Measurements from ENCODE around the gene MASP1.
A peak's percentile ranks its signal among the peaks of the same experiment; 100 is the strongest.
"Not testable (repeated sequence)": the region's sequence is repeated elsewhere in the genome, so short reads cannot be mapped to it uniquely, and the experiment has no call there.

Gene MASP1

DNA sequence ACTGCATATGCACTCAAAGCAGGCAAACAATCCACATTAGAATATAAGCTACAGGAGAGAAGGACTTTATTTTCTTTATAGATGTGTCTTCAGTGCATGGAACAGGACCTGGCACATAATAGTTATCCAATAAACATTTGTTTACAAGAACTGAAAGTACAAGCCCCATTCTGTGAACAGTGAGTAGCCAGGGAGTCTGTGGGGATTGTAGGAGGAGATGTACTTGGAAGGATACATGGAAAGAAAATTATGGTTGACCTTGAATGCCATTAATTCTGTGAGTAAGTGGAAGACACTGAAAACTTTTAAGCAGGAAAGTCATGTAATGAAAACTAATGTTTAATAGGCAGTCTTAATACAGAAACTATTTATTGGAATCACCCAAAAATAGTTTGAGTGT, 28.3 kb downstream of the MASP1 start:
- no peak for DNase-seq

DNA sequence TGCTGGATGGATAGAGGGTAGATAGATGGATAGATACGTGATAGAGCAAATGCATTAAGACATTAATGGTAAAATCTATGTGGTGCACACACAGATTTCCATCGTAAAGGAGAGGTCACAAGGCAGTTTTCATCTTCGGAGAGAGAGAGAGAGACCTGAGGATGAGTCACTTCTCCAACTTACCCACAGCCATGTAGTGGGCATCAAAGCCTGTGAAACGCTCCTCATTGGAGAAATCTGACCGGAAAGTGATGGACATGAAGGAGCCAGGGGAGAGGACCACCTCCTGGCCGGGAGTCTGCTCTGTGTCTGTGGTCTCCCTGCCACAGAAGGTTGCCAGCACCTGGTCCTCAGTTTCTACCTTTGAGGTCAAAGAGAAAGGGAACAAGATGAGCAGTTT, 29.2 kb downstream of the MASP1 start:
- DNase-seq, result no peak

DNA sequence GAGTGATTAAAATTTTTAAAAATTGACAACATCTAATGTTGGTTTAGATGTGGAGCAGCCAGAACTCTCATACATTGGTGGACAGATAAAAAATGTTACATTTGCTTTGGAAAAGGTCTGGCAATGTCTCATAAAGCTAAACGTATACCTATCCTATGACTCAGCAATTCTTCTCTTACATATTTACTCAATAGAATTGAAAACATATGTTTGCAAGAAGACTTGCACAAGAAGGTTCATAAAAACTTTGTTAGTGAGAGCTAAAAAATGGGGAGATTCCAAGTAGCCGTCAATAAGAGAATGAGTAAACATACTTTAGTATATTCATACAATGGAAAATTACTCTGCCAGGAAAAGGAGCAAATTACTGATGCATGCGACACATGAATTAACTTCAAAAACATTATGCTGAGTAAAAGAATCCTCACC, 30.0 kb downstream of the MASP1 start:
- no peak for DNase-seq

DNA sequence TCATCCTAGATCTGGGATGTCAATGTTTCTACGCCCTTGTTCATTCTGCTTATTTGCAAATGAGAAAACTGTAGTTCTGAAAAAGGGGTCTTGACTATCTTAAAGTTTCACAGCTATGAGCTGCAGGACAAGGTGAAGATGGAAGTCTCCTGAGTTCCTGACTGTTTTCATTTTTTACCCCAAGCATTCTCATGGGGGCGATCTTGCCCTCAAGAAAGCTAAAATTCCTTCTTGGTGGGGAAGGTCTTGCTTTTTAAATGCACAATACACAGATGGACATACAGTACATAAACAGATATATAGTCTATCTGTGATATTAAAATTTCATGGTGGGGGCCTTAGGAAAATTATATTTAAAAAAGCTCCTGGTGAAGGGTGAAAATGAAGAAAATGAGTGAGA, 32.4 kb downstream of the MASP1 start:
- DNase-seq, result no peak

DNA sequence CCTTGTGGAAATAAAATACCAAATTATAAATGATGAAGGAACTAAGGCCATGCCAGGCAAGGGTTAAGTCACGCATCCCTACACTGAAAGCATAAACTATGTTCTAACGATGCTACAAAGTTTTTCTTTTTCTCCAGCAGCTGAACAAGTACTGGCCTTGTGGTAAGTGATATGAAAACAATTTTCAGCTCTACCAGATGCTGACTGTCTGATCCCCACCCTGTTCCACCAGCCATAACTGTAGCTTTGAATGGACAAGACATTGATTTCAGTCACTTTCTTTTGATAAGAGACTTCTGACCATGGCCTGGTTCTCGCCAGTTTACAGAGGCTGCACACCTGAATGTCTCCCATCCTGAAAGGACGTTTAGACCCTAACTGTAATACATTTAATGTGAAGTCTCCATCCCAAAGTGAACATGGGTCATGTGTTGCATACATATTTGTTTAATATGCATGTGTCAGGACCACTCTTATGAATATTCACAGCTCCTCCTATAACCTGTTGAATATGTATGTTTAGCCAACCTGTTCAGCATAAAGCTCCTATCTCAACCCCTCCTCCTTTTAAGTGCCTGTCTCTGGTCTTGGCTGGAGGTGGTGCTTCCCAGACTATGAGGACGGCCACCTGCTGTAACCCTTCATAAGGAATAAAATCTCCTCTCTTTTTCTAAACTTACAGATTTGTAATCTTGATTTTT, 33.4 kb downstream of the MASP1 start:
- DNase-seq, result no peak

DNA sequence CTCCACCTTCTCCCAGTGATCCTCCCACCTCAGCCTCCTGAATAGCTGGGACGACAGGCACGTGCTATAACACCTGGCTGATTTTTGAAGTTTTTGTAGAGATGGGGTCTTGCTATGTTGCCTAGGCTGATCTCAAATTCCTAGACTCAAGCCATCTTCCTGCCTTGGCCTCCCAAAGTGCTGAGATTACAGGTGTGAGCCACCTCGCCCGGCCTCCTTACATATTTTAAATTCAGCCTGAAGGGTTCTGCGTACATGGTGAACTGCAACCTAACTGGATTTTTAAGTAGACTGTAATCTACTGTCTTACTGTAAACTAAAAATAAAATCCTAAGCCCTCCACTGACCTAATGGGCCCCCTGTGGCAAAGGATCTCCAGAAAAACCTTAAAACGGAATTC, 34.1 kb downstream of the MASP1 start:
- DNase-seq, result no peak

DNA sequence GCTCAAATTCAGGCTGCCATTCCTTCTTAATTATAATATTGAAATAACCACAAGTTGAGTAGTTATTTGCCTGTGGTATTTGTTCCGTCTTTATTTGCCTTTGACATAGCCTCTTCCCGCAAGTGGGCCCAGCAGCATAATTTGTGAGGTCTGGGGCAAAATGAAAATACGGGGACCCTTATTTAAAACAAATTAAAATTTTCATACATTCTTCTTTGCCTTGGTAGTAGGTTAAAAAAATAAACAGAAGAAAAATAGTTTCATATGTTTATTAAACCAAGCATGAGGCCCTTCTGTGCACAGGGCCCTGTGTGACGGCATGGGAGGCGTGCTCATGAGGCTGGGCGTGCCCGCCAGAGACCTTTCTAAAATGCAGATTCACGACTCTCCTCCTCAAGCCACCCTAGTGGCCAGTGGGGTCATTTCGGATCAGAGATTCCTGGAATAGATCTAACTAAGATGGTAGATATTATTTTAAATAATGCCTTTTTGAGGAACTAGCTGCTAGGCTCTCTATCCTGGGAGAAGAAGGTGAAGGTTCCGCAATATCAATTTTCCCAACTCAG, 35.4 kb downstream of the MASP1 start:
- DNase-seq, result no peak

DNA sequence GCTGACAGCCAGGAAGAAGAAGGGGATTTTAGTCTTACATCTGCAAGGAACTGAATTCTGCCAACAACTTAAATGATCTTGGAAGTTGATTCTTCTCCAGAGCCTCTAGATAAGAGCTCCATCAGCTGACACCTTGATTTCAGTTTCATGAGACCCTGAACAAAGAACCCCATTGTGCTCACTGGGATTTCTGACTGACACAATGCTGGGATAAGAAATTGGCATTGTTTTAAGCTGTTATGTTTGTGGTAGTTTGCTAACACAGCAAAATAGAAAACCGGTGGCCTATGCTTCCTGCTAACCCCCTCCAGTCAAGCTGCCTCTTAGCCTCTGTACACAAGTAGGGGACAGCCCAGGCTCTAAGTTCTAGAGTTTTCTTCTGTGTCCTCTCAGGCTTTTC, 36.2 kb downstream of the MASP1 start:
- DNase-seq, result no peak

DNA sequence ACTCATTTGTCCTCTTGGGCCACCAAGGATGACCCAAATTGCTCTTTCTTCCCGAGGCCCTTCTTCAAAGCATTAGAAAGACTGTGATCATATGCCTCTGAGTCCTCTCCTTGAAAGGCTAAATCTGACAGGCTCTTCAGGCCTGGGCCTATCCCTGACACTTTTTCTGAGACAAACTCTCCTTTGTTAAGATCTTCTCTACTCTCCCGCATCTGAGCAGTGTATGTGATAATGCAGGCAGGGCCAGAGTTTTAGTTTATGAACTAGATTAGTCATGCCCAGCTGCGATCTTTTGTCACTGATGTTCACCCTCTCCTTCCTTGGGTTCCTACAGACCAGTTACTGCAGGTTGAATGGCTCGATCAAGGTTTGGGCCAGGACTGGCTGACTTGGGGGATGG, 39.2 kb downstream of the MASP1 start:
- DNase-seq, result no peak

DNA sequence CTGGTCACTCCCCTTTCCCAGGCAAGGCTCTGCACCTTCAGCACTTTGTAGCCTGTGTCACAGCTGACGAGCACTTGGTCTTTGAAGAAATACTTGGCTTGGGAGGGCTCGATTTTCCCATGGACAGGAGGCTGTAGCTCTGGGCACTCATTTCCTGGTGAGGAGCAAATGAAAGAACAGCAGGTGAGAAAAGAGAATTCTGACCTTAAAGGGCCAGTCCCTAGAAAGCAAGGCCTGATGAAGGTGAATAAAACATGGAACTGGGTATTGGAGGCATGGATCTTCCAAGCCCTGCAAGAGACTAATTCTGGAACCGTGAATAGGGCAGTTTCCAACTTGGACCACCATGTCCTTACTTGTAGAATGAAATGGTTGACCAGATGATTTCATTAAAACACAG, 39.9 kb downstream of the MASP1 start:
- no peak for DNase-seq

DNA sequence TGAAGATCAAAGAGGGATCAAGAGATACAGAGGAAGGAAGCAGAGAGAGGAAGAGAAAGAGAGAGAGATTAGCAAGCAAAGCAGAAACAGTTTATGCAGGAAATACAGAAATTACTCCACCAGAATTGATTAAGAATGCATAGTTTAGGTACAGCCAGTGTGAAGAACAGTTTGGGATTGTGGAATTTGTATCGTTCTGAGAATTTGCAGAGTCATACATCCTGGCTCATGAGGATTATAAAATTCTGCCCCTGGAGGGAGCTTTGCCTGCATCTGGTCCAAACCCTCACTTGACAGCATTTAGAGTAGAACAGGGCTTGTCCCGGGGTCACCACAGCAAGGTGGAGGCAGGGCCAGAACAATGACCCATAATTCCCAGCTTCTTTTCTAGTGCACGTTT, 44.1 kb downstream of the MASP1 start:
- DNase-seq, result no peak

DNA sequence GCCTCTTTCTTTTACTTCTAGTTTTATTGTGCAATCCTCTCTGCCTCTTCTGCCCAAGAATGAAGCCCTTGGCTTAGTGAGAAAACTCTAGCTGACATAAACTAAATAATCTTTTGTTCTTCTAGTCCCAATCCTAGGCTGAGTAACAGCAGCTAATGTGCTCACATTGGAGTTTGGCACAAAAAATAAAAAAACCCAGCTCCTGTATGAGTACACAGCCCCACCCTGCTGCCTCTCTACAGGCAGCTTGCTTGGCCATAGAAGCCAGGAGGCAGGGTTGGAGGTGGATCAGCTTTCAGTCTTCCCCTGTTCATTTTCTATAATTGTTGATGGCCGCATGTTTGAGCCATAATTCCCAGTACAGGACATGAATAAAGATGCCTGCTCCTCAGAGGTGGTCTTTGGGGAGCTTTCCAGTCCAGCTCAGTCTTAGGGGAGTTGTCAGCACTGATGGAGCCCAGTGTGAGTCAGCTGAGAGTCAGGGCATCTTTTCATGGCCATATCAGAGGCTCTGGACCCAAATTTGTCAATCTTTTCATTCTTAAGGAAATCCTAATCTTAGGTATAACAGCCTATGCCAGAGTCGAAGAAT, 47.5 kb downstream of the MASP1 start:
- no peak for DNase-seq

DNA sequence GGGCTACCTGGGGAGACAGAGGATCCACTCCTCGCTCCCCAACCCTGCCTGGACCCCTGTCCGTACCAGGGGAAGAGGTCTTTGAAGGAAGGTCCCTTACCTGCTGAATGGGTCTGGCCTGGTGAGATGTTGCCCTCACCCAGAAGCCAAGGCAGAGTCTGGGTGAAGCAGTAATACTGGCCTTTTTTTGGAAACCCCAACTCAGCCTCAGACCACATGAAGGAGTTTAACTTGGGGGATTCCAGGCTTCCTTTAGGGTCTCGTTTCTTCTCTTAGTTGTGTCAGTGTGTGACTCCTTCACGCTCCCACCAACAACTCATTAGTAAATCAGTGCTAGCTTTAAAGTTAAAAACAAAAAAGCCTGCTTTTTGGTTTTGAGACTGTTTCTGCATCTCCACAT, 48.6 kb downstream of the MASP1 start:
- DNase-seq, result no peak

DNA sequence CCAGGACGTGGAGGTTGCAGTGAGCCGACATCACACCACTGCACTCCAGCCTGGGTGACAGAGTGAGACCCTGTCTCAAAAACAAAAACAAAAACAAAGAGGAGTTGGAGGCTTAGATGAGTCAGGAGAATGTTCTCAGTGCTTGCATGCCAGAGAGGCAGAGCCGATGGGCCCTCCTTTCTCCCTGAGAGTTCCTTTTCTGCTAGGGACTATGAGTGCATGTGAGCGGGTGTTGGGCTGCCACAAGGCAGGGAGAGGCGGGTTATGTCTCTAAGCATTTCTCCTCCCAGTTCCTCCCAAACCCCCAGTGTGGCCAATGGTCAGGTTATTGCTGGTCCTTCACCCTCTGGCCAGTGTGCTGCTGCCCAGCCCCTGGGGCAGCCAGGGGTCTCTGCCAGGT, 49.1 kb downstream of the MASP1 start:
- no peak for DNase-seq

DNA sequence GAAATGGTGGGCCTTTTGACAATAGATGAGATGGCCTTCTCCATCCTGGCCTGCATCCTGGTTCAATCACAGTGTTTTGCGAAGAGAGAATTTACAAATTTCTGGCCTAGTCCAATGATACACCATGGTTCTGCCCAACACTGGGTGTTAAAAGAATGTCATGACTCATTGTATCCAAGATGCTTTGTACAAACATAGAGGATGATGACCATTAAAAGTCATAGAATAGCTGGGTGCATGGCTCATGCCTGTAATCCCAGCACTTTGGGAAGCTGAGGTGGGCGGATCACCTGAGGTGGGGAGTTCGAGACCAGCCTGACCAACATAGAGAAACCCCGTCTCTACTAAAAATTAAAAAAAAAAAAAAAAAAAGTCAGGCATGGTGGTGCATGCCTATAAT, 52.7 kb downstream of the MASP1 start:
- not testable (repeated sequence) for DNase-seq

DNA sequence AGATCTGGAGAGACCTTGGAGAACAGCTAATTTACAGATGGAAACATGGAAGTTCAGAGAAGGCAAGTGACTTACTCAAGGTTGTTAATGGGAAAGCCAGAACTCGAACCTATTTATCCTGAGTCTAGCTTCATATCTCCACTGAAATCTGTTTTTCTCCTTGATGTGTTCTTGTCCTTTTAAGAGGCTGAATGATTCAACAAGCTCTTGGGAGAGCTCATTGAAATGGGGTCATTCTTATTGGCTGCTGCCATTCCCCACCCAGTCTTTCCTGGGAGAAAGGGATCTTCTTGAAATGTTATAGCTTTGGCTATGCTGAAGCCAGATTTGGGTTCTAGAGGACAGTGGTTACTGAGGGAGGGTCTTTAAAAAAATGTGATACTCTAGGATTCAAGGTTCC, 53.3 kb downstream of the MASP1 start:
- no peak for DNase-seq

DNA sequence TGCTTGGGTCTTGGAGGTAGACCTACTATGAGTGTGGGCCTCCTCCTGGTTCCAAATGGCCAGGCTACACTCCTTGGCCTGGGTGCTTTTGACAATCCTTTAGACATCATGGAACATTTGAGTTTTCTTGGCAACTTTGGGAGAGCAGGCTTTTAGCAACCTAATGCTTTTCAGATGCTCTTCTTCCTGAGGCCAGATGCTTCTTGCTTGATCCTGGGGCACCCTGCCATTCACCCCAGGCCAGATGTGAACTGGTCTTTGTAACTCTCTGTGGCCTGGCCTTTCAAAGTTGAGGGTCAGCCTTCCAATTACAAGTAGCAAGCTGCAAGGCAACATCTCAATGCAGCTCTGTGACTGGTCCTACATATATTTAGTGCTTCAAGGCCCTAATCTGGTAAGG, 53.8 kb downstream of the MASP1 start:
- no peak for DNase-seq

DNA sequence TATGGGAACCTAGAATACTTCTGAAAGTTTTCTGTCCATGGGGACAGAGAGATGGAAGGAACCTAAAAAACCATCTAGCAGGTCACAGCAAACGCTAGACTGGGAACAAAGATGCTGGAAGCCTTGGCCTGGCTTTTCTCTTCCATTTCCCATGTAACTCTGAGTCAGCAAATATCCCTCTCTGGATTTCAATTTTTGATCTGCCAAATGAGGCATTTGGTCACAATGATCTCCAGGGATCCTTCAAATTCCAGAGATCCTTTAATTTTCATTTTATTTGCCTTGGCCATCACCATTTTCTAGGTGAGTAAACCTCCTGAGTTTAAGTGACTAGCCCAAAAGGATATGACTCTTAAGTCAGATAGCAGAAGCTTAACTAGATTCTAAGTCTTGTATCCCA, 54.6 kb downstream of the MASP1 start:
- DNase-seq, result no peak

DNA sequence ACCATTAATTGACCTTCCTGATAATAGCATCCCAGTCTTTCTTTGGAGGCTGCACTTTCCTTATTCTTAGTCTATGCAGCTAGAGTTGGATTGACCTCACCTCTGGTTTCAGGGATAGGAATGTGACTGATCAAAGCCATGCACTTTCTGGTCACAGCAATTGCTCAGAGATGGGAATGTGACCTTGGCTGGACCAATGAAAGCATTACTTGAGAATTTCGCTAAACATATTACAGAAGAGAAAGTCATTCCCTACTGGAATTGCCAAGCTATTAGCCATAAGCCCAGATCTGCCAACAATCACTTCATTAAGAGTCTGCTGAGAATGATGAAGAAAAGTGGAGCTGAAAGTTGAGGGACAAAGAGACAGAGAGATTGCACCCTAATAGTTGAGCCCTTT, 61.5 kb downstream of the MASP1 start:
- no peak for DNase-seq

DNA sequence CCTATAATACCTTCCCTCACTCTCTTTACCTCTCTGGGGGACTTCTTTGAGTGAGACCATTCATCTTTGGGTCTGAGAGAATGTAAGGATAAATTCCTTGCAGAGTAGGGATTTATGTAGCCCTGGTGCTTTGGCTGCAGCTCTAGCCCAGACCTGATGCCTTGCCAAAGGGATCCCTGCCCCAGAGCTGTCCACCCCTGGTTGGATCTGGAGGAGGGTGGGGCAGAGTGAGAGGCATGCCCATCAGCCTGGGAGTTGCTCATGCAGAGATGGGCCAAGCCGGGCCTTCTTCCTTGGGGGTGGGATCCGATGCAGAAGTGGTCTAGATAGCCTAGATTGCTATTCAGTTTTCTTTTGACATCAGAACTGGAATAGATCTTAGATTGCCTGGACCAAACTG, 62.8 kb downstream of the MASP1 start:
- DNase-seq, result no peak

DNA sequence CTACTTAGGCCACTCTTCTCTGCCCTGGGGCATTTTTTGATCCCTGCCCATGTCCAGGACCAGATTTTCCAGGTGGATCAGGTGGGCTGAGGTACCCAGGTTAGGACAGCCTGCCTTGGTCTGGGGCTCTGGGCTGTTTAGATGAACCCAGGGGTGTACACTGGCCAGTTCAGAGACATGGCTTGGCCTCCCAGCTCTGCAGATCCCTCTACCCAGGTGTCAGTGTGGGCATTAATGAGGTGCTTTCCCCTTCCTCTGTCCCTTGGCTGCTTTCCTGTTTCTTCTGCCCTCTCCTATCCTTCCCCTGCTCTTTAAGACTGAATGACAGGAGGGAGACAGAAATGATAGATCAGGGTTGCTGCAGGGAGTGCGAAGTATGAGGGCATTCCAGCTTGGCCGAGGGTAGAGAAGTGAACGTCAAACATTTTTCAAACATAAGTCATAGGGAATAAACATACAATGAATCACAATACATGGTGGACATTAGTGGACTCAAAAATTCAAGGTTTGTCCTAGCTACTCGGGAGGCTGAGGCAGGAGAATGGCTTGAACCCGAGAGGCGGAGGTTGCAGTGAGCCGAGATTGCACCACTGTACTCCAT, 63.8 kb downstream of the MASP1 start:
- DNase-seq, result no peak

DNA sequence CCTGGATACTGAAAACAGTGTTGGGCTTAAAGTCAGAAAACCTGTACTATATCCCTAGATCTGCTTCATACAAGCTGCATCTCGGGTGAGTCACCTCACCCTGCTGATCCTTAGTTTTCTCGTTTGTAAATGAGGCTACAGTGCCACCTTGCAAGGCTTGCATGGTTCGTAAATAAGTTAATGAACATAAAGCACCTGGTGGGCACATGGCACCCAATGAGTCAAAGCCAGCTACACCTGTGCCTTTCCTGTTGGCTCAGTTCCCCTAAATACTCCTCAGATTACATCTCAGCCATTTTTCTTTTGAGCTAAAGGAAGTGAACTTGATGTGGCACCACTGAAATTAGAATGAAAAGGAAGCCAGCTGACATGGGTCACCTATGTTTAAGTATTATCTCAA, 67.7 kb downstream of the MASP1 start:
- peak; percentile 19 for DNase-seq

DNA sequence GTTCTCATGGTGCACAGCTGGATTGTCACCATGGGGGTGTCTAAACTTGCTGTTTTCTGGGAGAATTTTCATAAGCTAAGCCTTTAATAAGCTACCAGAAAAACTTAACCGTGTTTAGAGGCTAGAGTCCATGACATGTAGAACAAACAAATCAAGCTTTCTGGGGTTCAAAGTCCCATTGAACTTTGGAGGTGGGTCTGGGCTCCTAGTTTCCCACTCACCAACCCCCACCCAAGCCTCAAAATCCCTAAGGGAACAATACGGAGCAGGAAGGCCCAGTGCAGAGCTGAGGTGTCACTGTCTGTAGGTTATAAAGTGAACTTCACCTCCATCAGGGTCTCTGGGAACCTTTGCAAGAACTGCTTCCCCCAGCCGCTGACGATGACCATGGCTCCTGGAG, 68.7 kb downstream of the MASP1 start:
- DNase-seq, result no peak

DNA sequence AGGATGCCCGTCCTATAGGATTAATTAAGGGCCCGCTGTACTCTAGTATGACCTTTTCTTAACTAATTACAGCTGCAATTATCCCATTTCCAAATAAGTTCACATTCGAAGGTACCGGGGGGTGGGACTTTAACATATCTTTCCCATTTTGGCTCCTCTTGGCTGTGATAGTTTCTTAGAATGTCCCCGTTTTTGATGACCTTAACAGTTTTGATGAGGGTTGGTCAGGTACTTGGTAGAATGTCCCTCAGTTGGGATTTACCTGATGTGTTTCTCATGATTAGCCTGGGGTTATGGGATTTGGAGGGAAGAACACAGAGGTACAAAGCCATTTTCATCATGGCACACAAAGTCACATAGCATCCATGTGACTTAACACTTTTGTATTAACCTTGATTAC, 76.1 kb downstream of the MASP1 start:
- no peak for DNase-seq

DNA sequence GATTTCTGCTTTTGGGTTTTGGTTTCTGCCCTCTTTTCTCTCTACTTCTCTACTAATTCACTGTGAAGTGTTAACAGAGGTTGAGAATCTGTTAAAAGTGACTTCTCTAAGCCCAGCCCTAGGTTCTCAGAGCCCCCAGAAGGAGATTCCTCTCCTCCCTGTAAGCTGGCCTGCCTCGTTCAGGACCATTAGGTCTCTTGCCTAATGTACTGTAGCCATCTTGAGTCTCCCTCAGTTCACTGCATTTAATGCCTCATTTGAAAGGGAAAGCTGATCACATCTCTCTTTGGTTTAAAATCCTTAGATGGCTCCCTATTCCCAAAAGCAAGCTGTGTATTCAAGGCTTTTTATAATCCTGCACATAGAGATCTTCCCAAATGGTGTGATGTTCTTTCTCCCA, 77.9 kb downstream of the MASP1 start:
- no peak for DNase-seq

All from NCI-H1436 treated with DMSO at 0.1 percent for 48 hours (cell line).